Duodenal mucosa (tissue), 2 donors: Measurements from ENCODE around the gene TNFRSF12A.

Source experiments
- H3K27ac ChIP-seq: one replicate; pipeline ENCODE4 v1.7.0; 2013; ENCODE audit warnings: low read depth, low read length
- H3K27me3 ChIP-seq, 2 donors: one replicate each; pipeline ENCODE4 v1.7.0; 2013; ENCODE audit warnings: low read length in 2 of 2, control low read depth in 1 of 2; ENCODE audit not compliant: insufficient read depth in 2 of 2, control insufficient read depth in 1 of 2
- H3K36me3 ChIP-seq, 2 donors: one replicate each; pipeline ENCODE4 v1.7.0; 2013; ENCODE audit warnings: low read length in 2 of 2, control low read depth in 1 of 2; ENCODE audit not compliant: insufficient read depth in 2 of 2, control insufficient read depth in 1 of 2
- H3K4me1 ChIP-seq, 2 donors: one replicate each; pipeline ENCODE4 v1.7.0; 2013; ENCODE audit warnings: low read length in 2 of 2, control low read depth in 1 of 2; ENCODE audit not compliant: insufficient read depth in 2 of 2, control insufficient read depth in 1 of 2
- H3K4me3 ChIP-seq, 2 donors: one replicate each; pipeline ENCODE4 v1.7.0; 2013; ENCODE audit warnings: low read length in 2 of 2, low read depth in 1 of 2
- H3K9ac ChIP-seq, 2 donors: one replicate each; pipeline ENCODE4 v1.7.0; 2013; ENCODE audit warnings: low read length in 2 of 2, low read depth in 1 of 2
- H3K9me3 ChIP-seq, 2 donors: one replicate each; pipeline ENCODE4 v1.7.0; 2013; ENCODE audit warnings: low read length in 2 of 2, control low read depth in 1 of 2; ENCODE audit not compliant: control insufficient read depth in 1 of 2

The TNFRSF12A gene

GRCh38 chr16:3026003-3026378 is 5.8 kb downstream of the TNFRSF12A start:
- peaks cover 33 to 39% of the 10 kb centered on the region in 2 donors for H3K4me1 ChIP-seq
- H3K4me3 ChIP-seq = no peak overlapping the region
- no peaks in the 10 kb centered on the region for H3K9me3 ChIP-seq

GRCh38 chr16:3026609-3027488 is 6.7 kb downstream of the TNFRSF12A start:
- Histone ChIP-seq H3K27ac (no peak overlapping the region), H3K9me3 (no peaks in the 10 kb centered on the region), H3K27me3 (peaks cover 17 to 19% of the 10 kb centered on the region in 2 donors), H3K36me3 (peaks cover 13 to 20% of the 10 kb centered on the region in 2 donors), H3K4me1 (peaks cover 28 to 37% of the 10 kb centered on the region in 2 donors), H3K4me3 (no peak overlapping the region), H3K9ac (no peak overlapping the region)

More at GRCh38 chr16:3026003-3026378, 5.8 kb downstream of the TNFRSF12A start:
- H3K36me3 ChIP-seq = peaks cover 13 to 20% of the 10 kb centered on the region in 2 donors
- no peak overlapping the region for H3K9ac ChIP-seq
- H3K27me3 ChIP-seq = peaks cover 17 to 19% of the 10 kb centered on the region in 2 donors
- no peak overlapping the region for H3K27ac ChIP-seq

- Histone ChIP-seq H3K27me3 (peaks cover 17 to 21% of the 10 kb centered on the region in 2 donors), H3K4me1 (peaks cover 28 to 36% of the 10 kb centered on the region in 2 donors), H3K27ac (no peak overlapping the region), H3K9ac (no peak overlapping the region), H3K9me3 (no peaks in the 10 kb centered on the region), H3K36me3 (peaks cover 13 to 20% of the 10 kb centered on the region in 2 donors), H3K4me3 (no peak overlapping the region)
Observed at GRCh38 chr16:3027489-3027795, 7.3 kb downstream of the TNFRSF12A start.

- Histone ChIP-seq H3K4me1 (peaks cover 25 to 32% of the 10 kb centered on the region in 2 donors), H3K36me3 (peaks cover 13 to 20% of the 10 kb centered on the region in 2 donors), H3K27me3 (peaks cover 17 to 25% of the 10 kb centered on the region in 2 donors), H3K9me3 (no peaks in the 10 kb centered on the region), H3K4me3 (no peak overlapping the region), H3K9ac (no peak overlapping the region), H3K27ac (no peak overlapping the region)
Observed at GRCh38 chr16:3027983-3028715, 8.0 kb downstream of the TNFRSF12A start.

- no peak overlapping the region for H3K9ac ChIP-seq
- H3K9me3 ChIP-seq = no peaks in the 10 kb centered on the region
- peaks cover 17 to 25% of the 10 kb centered on the region in 2 donors for H3K27me3 ChIP-seq
- H3K36me3 ChIP-seq = peaks cover 13 to 20% of the 10 kb centered on the region in 2 donors
- H3K27ac ChIP-seq = no peak overlapping the region
- H3K4me1 ChIP-seq = peaks cover 21 to 26% of the 10 kb centered on the region in 2 donors
- no peak overlapping the region for H3K4me3 ChIP-seq
Observed at GRCh38 chr16:3028716-3029319, 8.7 kb downstream of the TNFRSF12A start.

GRCh38 chr16:3029491-3030221 is 9.5 kb downstream of the TNFRSF12A start:
- Histone ChIP-seq H3K27me3 (peaks cover 20 to 25% of the 10 kb centered on the region in 2 donors), H3K27ac (no peak overlapping the region), H3K4me3 (no peak overlapping the region), H3K36me3 (peaks cover 13 to 20% of the 10 kb centered on the region in 2 donors), H3K9ac (no peak overlapping the region), H3K4me1 (peaks cover 21 to 26% of the 10 kb centered on the region in 2 donors), H3K9me3 (no peaks in the 10 kb centered on the region)

- H3K9ac ChIP-seq = no peak overlapping the region
- H3K36me3 ChIP-seq = peaks cover 13 to 19% of the 10 kb centered on the region in 2 donors
- H3K27me3 ChIP-seq = peaks cover 22 to 26% of the 10 kb centered on the region in 2 donors
- peaks cover 21 to 26% of the 10 kb centered on the region in 2 donors for H3K4me1 ChIP-seq
- no peaks in the 10 kb centered on the region for H3K9me3 ChIP-seq
- no peak overlapping the region for H3K4me3 ChIP-seq
- no peak overlapping the region for H3K27ac ChIP-seq
Observed at GRCh38 chr16:3030222-3031212, 10.3 kb downstream of the TNFRSF12A start.

GRCh38 chr16:3032624-3033023 is 12.5 kb downstream of the TNFRSF12A start:
- Histone ChIP-seq H3K9ac (no peak overlapping the region), H3K4me3 (no peak overlapping the region), H3K4me1 (peaks cover 20 to 26% of the 10 kb centered on the region in 2 donors), H3K9me3 (no peaks in the 10 kb centered on the region), H3K27me3 (peaks cover 25 to 34% of the 10 kb centered on the region in 2 donors), H3K36me3 (no peaks in the 10 kb centered on the region), H3K27ac (no peak overlapping the region)
